ENCODE data around the gene TTC12. TPM values are rescaled to one million over a fixed set of nuclear protein-coding genes. Genes with fewer than 3 reads are reported as not detected.

The TTC12 gene
- total RNA-seq, 1 donor from 2014 or later, result 11.1 TPM

GRCh38 chr11:113384551-113384950 lies 70.2 kb downstream of the TTC12 start:
- peak overlapping the region; percentile 85 for H3K27ac Mint-ChIP-seq (ENCODE audit: unreplicated experiment)
- H3K36me3 Mint-ChIP-seq (ENCODE audit: low read depth, unreplicated experiment), result no peaks in the 10 kb centered on the region
- H3K27me3 Mint-ChIP-seq (ENCODE audit: unreplicated experiment), result peaks cover 1% of the 10 kb centered on the region
- peaks cover 19% of the 10 kb centered on the region for H3K4me1 Mint-ChIP-seq (ENCODE audit: unreplicated experiment)
- H3K4me3 Mint-ChIP-seq (ENCODE audit: unreplicated experiment), result no peak overlapping the region
- DNase-seq (ENCODE audit: low spot score), result peak; percentile 45
- no peak for TF ChIP-seq CTCF (IDR thresholded peaks at IDR 0.05; ENCODE audit: unreplicated experiment)
- H3K9me3 Mint-ChIP-seq (ENCODE audit: unreplicated experiment), result no peaks in the 10 kb centered on the region

GRCh38 chr11:113385749-113386148 lies 71.4 kb downstream of the TTC12 start:
- Mint-ChIP-seq H3K27me3 (ENCODE audit: unreplicated experiment) (peaks cover 1% of the 10 kb centered on the region), H3K9me3 (ENCODE audit: unreplicated experiment) (no peaks in the 10 kb centered on the region), H3K4me3 (ENCODE audit: unreplicated experiment) (no peak overlapping the region), H3K27ac (ENCODE audit: unreplicated experiment) (no peak overlapping the region), H3K4me1 (ENCODE audit: unreplicated experiment) (peaks cover 19% of the 10 kb centered on the region), H3K36me3 (ENCODE audit: low read depth, unreplicated experiment) (no peaks in the 10 kb centered on the region)
- no peak for TF ChIP-seq CTCF (IDR thresholded peaks at IDR 0.05; ENCODE audit: unreplicated experiment)
- no peak for DNase-seq (ENCODE audit: low spot score)

GRCh38 chr11:113386866-113387265 lies 72.5 kb downstream of the TTC12 start:
- no peak for DNase-seq (ENCODE audit: low spot score)
- Mint-ChIP-seq H3K27ac (ENCODE audit: unreplicated experiment) (no peak overlapping the region), H3K27me3 (ENCODE audit: unreplicated experiment) (peaks cover 1% of the 10 kb centered on the region), H3K4me1 (ENCODE audit: unreplicated experiment) (peaks cover 19% of the 10 kb centered on the region), H3K4me3 (ENCODE audit: unreplicated experiment) (no peak overlapping the region), H3K36me3 (ENCODE audit: low read depth, unreplicated experiment) (no peaks in the 10 kb centered on the region), H3K9me3 (ENCODE audit: unreplicated experiment) (no peaks in the 10 kb centered on the region)
- no peak for TF ChIP-seq CTCF (IDR thresholded peaks at IDR 0.05; ENCODE audit: unreplicated experiment)

GRCh38 chr11:113387605-113388211 lies 73.3 kb downstream of the TTC12 start, which contains the start of gene ANKK1:
Gene ANKK1, plus strand, starts transcription at chr11:113387779. Its CDS starts 106 bp downstream, at chr11:113387885.
- no peaks in the 10 kb centered on the region for H3K36me3 Mint-ChIP-seq (ENCODE audit: low read depth, unreplicated experiment)
- no peaks in the 10 kb centered on the region for H3K9me3 Mint-ChIP-seq (ENCODE audit: unreplicated experiment)
- peaks cover 1% of the 10 kb centered on the region for H3K27me3 Mint-ChIP-seq (ENCODE audit: unreplicated experiment)
- no peak for TF ChIP-seq CTCF (IDR thresholded peaks at IDR 0.05; ENCODE audit: unreplicated experiment)
- H3K4me3 Mint-ChIP-seq (ENCODE audit: unreplicated experiment), result no peak within 1 kb of the TSS
- H3K27ac Mint-ChIP-seq (ENCODE audit: unreplicated experiment), result no peak within 1 kb of the TSS
- peaks cover 19% of the 10 kb centered on the region for H3K4me1 Mint-ChIP-seq (ENCODE audit: unreplicated experiment)
- DNase-seq (ENCODE audit: low spot score), result peak; percentile 37

- Mint-ChIP-seq H3K27me3 (ENCODE audit: unreplicated experiment) (peaks cover 1% of the 10 kb centered on the region), H3K27ac (ENCODE audit: unreplicated experiment) (no peak overlapping the region), H3K36me3 (ENCODE audit: low read depth, unreplicated experiment) (no peaks in the 10 kb centered on the region), H3K9me3 (ENCODE audit: unreplicated experiment) (no peaks in the 10 kb centered on the region), H3K4me1 (ENCODE audit: unreplicated experiment) (peaks cover 19% of the 10 kb centered on the region), H3K4me3 (ENCODE audit: unreplicated experiment) (no peak overlapping the region)
- no peak for TF ChIP-seq CTCF (IDR thresholded peaks at IDR 0.05; ENCODE audit: unreplicated experiment)
- DNase-seq (ENCODE audit: low spot score), result no peak
Observed at GRCh38 chr11:113389272-113389671, 74.9 kb downstream of the TTC12 start.

Measured in endothelial cell (in vitro differentiated cells).